BE2C (cell line): ENCODE measurements around the gene CROCC2.

Experiments
- DNase-seq: peaks from one replicate; pipeline ENCODE4 v3.0.0-alpha.2; 2020
- H3K27me3 ChIP-seq: fragments of 250-450 bp; sonication (Bioruptor Pico); 2 replicates; pipeline ENCODE4 v1.5.1; 2020; ENCODE audit warnings: mild to moderate bottlenecking
- H3K36me3 ChIP-seq: fragments of 250-450 bp; sonication (Bioruptor Pico); 2 replicates; pipeline ENCODE4 v1.5.1; 2020; ENCODE audit warnings: mild to moderate bottlenecking
- H3K4me1 ChIP-seq: fragments of 250-450 bp; sonication (Bioruptor Pico); 2 replicates; pipeline ENCODE4 v1.5.1; 2020
- H3K4me3 ChIP-seq: 2 replicates; pipeline ENCODE4 v1.5.1; 2011; ENCODE audit warnings: low read depth, low read length
- H3K9me3 ChIP-seq: fragments of 250-450 bp; sonication (Bioruptor Pico); 2 replicates; pipeline ENCODE4 v1.5.1; 2020
- CTCF ChIP-seq: IDR thresholded peaks from 2 replicates; pipeline ENCODE4 v1.5.1; 2012; ENCODE audit warnings: mild to moderate bottlenecking, low read depth, low read length

CROCC2 gene

GRCh38 chr2:240890691-240891090 lies 15.4 kb upstream of the CROCC2 start:
- no peak for DNase-seq
- H3K36me3 ChIP-seq = no peaks in the 10 kb centered on the region
- no peaks in the 10 kb centered on the region for H3K9me3 ChIP-seq
- no peaks in the 10 kb centered on the region for H3K4me1 ChIP-seq
- no peak overlapping the region for H3K4me3 ChIP-seq
- no peak for TF ChIP-seq CTCF
- no peaks in the 10 kb centered on the region for H3K27me3 ChIP-seq

- H3K36me3 ChIP-seq = no peaks in the 10 kb centered on the region
- no peaks in the 10 kb centered on the region for H3K9me3 ChIP-seq
- no peaks in the 10 kb centered on the region for H3K4me1 ChIP-seq
- no peak for DNase-seq
- no peaks in the 10 kb centered on the region for H3K27me3 ChIP-seq
- no peak for TF ChIP-seq CTCF
- H3K4me3 ChIP-seq = no peak overlapping the region
Observed at GRCh38 chr2:240891492-240892340, 14.4 kb upstream of the CROCC2 start.

GRCh38 chr2:240892356-240892755 lies 13.8 kb upstream of the CROCC2 start:
- H3K36me3 ChIP-seq = no peaks in the 10 kb centered on the region
- no peak overlapping the region for H3K4me3 ChIP-seq
- H3K27me3 ChIP-seq = no peaks in the 10 kb centered on the region
- H3K4me1 ChIP-seq = no peaks in the 10 kb centered on the region
- TF ChIP-seq CTCF = no peak
- no peaks in the 10 kb centered on the region for H3K9me3 ChIP-seq
- no peak for DNase-seq

GRCh38 chr2:240892925-240893324 lies 13.2 kb upstream of the CROCC2 start:
- Histone ChIP-seq H3K4me1 (no peaks in the 10 kb centered on the region), H3K9me3 (no peaks in the 10 kb centered on the region), H3K36me3 (no peaks in the 10 kb centered on the region), H3K27me3 (no peaks in the 10 kb centered on the region), H3K4me3 (no peak overlapping the region)
- no peak for TF ChIP-seq CTCF
- no peak for DNase-seq

GRCh38 chr2:240893363-240893844 lies 12.7 kb upstream of the CROCC2 start:
- Histone ChIP-seq H3K4me1 (no peaks in the 10 kb centered on the region), H3K36me3 (no peaks in the 10 kb centered on the region), H3K4me3 (no peak overlapping the region), H3K9me3 (no peaks in the 10 kb centered on the region), H3K27me3 (no peaks in the 10 kb centered on the region)
- no peak for DNase-seq
- TF ChIP-seq CTCF = no peak

DNA sequence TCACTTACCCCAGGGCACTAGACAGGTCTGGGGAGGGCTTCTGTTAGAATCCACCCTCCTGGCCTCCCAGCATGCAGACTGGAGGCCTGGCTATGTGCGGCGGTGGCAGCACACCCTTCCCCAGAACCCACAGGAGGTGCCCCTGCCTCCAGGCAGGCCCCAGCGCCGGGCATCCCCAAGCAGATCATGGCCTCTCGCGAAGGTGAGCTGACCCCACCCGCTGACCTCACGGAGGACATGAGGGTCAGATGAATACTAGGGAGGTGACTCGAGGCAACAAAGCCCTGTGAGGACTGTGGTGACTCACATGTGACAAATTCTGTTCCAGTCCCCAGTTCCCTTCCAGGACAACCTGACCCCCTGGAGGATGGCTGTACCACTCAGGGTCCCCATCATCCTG lies 12.1 kb upstream of the CROCC2 start:
- H3K4me3 ChIP-seq = no peak overlapping the region
- no peaks in the 10 kb centered on the region for H3K27me3 ChIP-seq
- H3K36me3 ChIP-seq = no peaks in the 10 kb centered on the region
- no peak for TF ChIP-seq CTCF
- no peaks in the 10 kb centered on the region for H3K4me1 ChIP-seq
- DNase-seq = no peak
- no peaks in the 10 kb centered on the region for H3K9me3 ChIP-seq
